ENCODE results near the gene NFATC1.

The NFATC1 gene

GRCh38 chr18:79559436-79559835 is 163.7 kb downstream of the NFATC1 start:
- POLR2A ChIA-PET = no interaction called here
- CTCF ChIA-PET = no interaction called here
- TF ChIP-seq CTCF (IDR thresholded peaks at IDR 0.05; ENCODE audit: control extremely low read depth, extremely low read depth, low read depth, missing control alignments) = no peak
- DNase-seq (ENCODE audit: extremely low spot score) = no peak

DNA sequence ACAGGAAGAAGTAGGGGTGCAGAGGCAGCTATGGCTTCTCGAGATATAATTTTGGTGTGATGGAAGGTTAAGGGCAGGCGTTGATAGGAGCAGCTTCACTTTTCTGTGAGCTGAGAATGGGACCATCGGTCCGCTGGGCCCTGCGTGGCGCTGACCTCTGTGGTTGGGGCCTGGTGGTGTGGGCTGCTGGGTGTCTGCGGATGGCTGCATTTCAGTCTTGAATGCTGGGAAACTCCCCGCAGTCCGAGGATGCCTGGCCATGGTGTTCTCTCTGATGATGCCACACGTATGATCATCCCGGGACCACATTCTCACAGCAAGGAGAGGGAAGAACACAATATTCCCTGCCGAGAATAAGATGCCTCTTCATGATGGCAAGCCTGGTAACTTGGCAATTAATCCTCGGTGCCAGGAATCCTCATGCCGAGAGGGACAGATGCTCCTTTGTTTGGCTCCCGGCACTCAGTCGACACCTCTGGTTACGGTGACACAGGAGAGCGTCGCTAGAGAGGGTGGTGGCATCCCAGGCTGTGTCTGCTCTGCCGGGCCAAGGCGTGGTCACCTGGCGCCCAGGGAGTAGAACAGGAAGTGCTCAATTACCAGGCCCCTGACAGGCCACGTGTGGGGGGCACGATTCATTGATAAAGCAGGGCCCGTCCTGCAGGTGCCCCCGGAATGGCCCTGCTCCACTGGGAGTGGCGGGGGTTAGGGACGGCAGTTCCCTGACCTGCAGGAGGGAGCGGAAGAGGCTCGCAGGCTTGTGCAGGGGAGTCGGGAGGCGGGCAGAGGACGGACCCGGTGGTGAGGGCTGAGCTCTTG is 164.5 kb downstream of the NFATC1 start:
- DNase-seq (ENCODE audit: extremely low spot score) = no peak
- TF ChIP-seq CTCF (IDR thresholded peaks at IDR 0.05; ENCODE audit: control extremely low read depth, extremely low read depth, low read depth, missing control alignments) = no peak
- ChIA-PET CTCF (no interaction called here), POLR2A (no interaction called here)

DNA sequence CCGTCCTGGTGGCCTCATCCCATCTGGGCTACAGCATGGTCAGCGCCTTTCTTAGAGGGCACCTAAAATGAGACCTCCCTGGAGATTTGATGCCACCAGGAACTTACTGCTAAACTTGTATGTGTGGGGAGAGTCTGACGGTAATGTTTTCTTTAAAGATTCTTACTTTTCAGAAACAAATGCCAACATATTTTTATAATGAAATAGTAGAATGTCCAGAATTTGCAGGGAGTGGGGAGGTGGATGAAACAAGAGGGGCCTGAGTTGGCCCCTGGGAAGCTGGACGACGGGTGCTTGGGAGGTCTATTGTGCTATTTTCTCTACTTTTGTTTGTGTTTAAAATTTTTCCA is 165.1 kb downstream of the NFATC1 start:
- ChIA-PET POLR2A (no interaction called here), CTCF (interaction anchor here (0.7 kb wide), 1 partner anchor 180 kb away, joined by 3 read pairs; no protein-coding TSS in a partner anchor)
- TF ChIP-seq CTCF (IDR thresholded peaks at IDR 0.05; ENCODE audit: control extremely low read depth, extremely low read depth, low read depth, missing control alignments) = no peak
- no peak for DNase-seq (ENCODE audit: extremely low spot score)

GRCh38 chr18:79563949-79564348 is 168.2 kb downstream of the NFATC1 start:
- ChIA-PET CTCF (no interaction called here), POLR2A (no interaction called here)
- TF ChIP-seq CTCF (IDR thresholded peaks at IDR 0.05; ENCODE audit: control extremely low read depth, extremely low read depth, low read depth, missing control alignments) = no peak
- no peak for DNase-seq (ENCODE audit: extremely low spot score)

- POLR2A ChIA-PET = no interaction called here
- CTCF ChIA-PET = no interaction called here
- DNase-seq (ENCODE audit: extremely low spot score) = no peak
- TF ChIP-seq CTCF (IDR thresholded peaks at IDR 0.05; ENCODE audit: control extremely low read depth, extremely low read depth, low read depth, missing control alignments) = no peak
Observed at GRCh38 chr18:79564441-79564840, 168.7 kb downstream of the NFATC1 start.

DNA sequence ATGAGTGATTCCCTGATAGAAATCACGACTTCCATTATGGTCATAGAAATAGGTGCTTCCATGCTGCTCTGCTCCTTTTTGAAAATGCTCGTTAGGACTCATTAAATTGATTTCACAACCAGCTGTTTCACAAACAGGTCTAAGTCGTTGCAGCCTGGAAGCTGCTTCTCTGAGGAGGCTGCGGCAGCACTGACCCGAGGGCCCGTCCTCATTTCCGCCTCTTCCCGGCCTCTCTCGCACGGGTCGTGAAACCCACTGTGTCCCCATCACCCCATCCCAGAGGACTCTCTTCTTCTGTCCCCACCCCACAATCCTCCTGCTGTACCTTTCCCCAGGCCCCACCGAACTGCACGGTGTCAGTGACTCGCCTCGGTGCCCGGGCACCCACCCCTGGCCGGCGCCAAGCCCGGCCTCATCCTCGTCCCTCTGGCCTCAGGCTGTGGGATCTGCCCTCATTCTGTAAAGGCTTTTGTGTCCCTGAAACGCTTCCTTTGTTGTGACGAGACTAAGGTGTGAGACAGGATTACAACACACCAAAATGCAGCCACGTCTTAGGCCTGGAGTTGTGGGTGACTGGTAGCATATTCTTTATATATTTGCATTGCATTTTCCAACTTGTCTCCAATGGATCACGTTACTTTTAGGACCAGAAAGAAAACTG is 171.2 kb downstream of the NFATC1 start:
- no peak for DNase-seq (ENCODE audit: extremely low spot score)
- TF ChIP-seq CTCF (IDR thresholded peaks at IDR 0.05; ENCODE audit: control extremely low read depth, extremely low read depth, low read depth, missing control alignments) = no peak
- ChIA-PET CTCF (no interaction called here), POLR2A (no interaction called here)

Data from GM10248 (cell line).